NT2/D1 (cell line): Measurements from ENCODE around the gene INSC.

Experiments
- DNase-seq: peaks from one replicate; pipeline ENCODE4 v3.0.0-alpha.2; 2011; ENCODE audit warnings: low read depth, low spot score
- H3K27me3 ChIP-seq: 2 replicates; pipeline ENCODE4 v1.6.0; 2011; ENCODE audit warnings: mild to moderate bottlenecking; ENCODE audit not compliant: insufficient read length, insufficient read depth
- H3K36me3 ChIP-seq: 2 replicates; pipeline ENCODE4 v1.6.1; 2011; ENCODE audit warnings: mild to moderate bottlenecking, low read length, mixed read lengths; ENCODE audit not compliant: insufficient read depth, insufficient read length
- H3K4me1 ChIP-seq: 2 replicates; pipeline ENCODE4 v1.5.1; 2011; ENCODE audit not compliant: insufficient read depth, insufficient read length
- H3K4me3 ChIP-seq: 2 replicates; pipeline ENCODE4 v1.5.1; 2011; ENCODE audit warnings: low read depth; ENCODE audit not compliant: insufficient read length
- H3K9ac ChIP-seq: 2 replicates; pipeline ENCODE4 v1.6.0; 2011; ENCODE audit warnings: low read depth; ENCODE audit not compliant: insufficient read length
- H3K9me3 ChIP-seq: 2 replicates; pipeline ENCODE4 v1.5.1; 2011; ENCODE audit warnings: mild to moderate bottlenecking, low read length; ENCODE audit not compliant: insufficient read depth
- SUZ12 ChIP-seq: IDR thresholded peaks from 2 replicates; pipeline ENCODE4 v1.6.1; 2011; ENCODE audit not compliant: insufficient read length, insufficient read depth; ENCODE audit errors: extremely low read depth
- YY1 ChIP-seq: IDR thresholded peaks from 2 replicates; pipeline ENCODE4 v1.6.1; 2011; ENCODE audit not compliant: insufficient read length, insufficient read depth
- ZNF274 ChIP-seq: IDR thresholded peaks from 2 replicates; pipeline ENCODE4 v1.6.1; 2011; ENCODE audit warnings: mild to moderate bottlenecking, low read depth, low read length

Gene INSC

GRCh38 chr11:15223318-15223717, 108.6 kb downstream of the INSC start:
- no peak for DNase-seq
- no peaks in the 10 kb centered on the region for H3K4me1 ChIP-seq
- no peaks in the 10 kb centered on the region for H3K9me3 ChIP-seq
- H3K4me3 ChIP-seq, result no peak overlapping the region
- H3K36me3 ChIP-seq, result no peaks in the 10 kb centered on the region
- H3K9ac ChIP-seq, result no peak overlapping the region
- TF ChIP-seq SUZ12 (no peak), YY1 (no peak), ZNF274 (no peak)
- no peaks in the 10 kb centered on the region for H3K27me3 ChIP-seq

- Histone ChIP-seq H3K4me1 (no peaks in the 10 kb centered on the region), H3K4me3 (no peak overlapping the region), H3K9ac (no peak overlapping the region), H3K27me3 (no peaks in the 10 kb centered on the region), H3K9me3 (no peaks in the 10 kb centered on the region), H3K36me3 (no peaks in the 10 kb centered on the region)
- TF ChIP-seq SUZ12 (no peak), YY1 (no peak), ZNF274 (no peak)
- no peak for DNase-seq
These were observed 109.7 kb downstream of the INSC start for GRCh38 chr11:15224466-15224865.

GRCh38 chr11:15227011-15227410, 112.3 kb downstream of the INSC start:
- Histone ChIP-seq H3K27me3 (no peaks in the 10 kb centered on the region), H3K4me1 (no peaks in the 10 kb centered on the region), H3K9me3 (no peaks in the 10 kb centered on the region), H3K9ac (no peak overlapping the region), H3K36me3 (no peaks in the 10 kb centered on the region), H3K4me3 (no peak overlapping the region)
- TF ChIP-seq SUZ12, result no peak
- TF ChIP-seq ZNF274, result no peak
- no peak for TF ChIP-seq YY1
- DNase-seq, result no peak

GRCh38 chr11:15228331-15228849, 113.7 kb downstream of the INSC start:
- no peak overlapping the region for H3K4me3 ChIP-seq
- no peak for DNase-seq
- H3K9me3 ChIP-seq, result no peaks in the 10 kb centered on the region
- H3K9ac ChIP-seq, result no peak overlapping the region
- TF ChIP-seq SUZ12 (no peak), ZNF274 (no peak), YY1 (no peak)
- H3K36me3 ChIP-seq, result no peaks in the 10 kb centered on the region
- H3K27me3 ChIP-seq, result no peaks in the 10 kb centered on the region
- H3K4me1 ChIP-seq, result no peaks in the 10 kb centered on the region

GRCh38 chr11:15229069-15229468, 114.3 kb downstream of the INSC start:
- Histone ChIP-seq H3K27me3 (no peaks in the 10 kb centered on the region), H3K4me3 (no peak overlapping the region), H3K9ac (no peak overlapping the region), H3K4me1 (no peaks in the 10 kb centered on the region), H3K36me3 (no peaks in the 10 kb centered on the region), H3K9me3 (no peaks in the 10 kb centered on the region)
- no peak for DNase-seq
- TF ChIP-seq SUZ12 (no peak), YY1 (no peak), ZNF274 (no peak)

- TF ChIP-seq ZNF274 (no peak), SUZ12 (no peak), YY1 (no peak)
- no peaks in the 10 kb centered on the region for H3K36me3 ChIP-seq
- no peaks in the 10 kb centered on the region for H3K27me3 ChIP-seq
- no peak overlapping the region for H3K4me3 ChIP-seq
- no peaks in the 10 kb centered on the region for H3K9me3 ChIP-seq
- H3K9ac ChIP-seq, result no peak overlapping the region
- DNase-seq, result no peak
- H3K4me1 ChIP-seq, result no peaks in the 10 kb centered on the region
These were observed 117.8 kb downstream of the INSC start for GRCh38 chr11:15232496-15232895.

- Histone ChIP-seq H3K4me1 (no peaks in the 10 kb centered on the region), H3K27me3 (no peaks in the 10 kb centered on the region), H3K36me3 (no peaks in the 10 kb centered on the region), H3K4me3 (no peak overlapping the region), H3K9me3 (no peaks in the 10 kb centered on the region), H3K9ac (no peak overlapping the region)
- no peak for TF ChIP-seq SUZ12
- no peak for TF ChIP-seq YY1
- no peak for TF ChIP-seq ZNF274
- DNase-seq, result no peak
These were observed 118.8 kb downstream of the INSC start for GRCh38 chr11:15233371-15234165.
